ENCODE results near the gene CACNA1A. TPM values are rescaled to one million over a fixed set of nuclear protein-coding genes. Genes with fewer than 3 reads are reported as not detected.

Gene CACNA1A
- total RNA-seq, 4 donors from 2014 or later = 1.1 TPM; not detected in 3

DNA sequence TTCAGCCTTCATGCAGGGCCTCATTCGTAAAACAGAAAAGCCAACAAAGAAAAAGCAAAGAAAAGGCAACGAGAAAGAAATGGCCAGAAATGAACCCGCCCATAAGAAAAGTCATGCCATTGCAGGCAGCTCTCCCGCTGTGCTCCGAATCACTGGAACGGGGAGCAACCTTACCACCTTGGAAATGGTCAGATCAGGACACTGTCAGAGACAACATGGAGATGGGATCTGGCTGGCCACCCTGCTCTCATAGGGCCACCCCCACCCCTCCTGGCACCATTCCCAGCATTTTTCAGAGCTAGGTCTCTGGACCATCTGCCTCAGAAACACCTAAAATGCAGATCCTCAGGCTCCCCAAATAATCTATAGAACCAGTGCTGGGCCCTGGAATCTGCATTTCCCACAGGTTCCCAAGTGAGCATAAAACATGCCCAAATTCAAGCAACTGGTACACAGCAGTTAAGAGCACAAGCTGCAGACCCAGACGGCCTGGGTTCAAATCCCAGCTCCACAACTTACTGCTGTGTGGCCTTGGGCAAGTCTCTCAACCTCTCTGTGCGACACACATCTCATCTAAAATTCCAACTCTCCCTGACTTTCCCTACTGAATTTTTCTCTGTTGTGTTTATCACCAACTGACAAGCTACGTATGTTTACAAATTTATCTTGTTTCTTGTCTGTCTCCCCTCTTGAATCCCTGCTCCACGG, 204.5 kb downstream of the CACNA1A start:
- H3K27ac ChIP-seq = no peak overlapping the region
- intact Hi-C loops (cut with DNase I) = no loop called here
- no peak for TF ChIP-seq POLR2A (IDR thresholded peaks at IDR 0.05)
- TF ChIP-seq, protein P1, sequence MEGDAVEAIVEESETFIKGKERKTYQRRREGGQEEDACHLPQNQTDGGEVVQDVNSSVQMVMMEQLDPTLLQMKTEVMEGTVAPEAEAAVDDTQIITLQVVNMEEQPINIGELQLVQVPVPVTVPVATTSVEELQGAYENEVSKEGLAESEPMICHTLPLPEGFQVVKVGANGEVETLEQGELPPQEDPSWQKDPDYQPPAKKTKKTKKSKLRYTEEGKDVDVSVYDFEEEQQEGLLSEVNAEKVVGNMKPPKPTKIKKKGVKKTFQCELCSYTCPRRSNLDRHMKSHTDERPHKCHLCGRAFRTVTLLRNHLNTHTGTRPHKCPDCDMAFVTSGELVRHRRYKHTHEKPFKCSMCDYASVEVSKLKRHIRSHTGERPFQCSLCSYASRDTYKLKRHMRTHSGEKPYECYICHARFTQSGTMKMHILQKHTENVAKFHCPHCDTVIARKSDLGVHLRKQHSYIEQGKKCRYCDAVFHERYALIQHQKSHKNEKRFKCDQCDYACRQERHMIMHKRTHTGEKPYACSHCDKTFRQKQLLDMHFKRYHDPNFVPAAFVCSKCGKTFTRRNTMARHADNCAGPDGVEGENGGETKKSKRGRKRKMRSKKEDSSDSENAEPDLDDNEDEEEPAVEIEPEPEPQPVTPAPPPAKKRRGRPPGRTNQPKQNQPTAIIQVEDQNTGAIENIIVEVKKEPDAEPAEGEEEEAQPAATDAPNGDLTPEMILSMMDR (IDR thresholded peaks at IDR 0.05) = no peak
- DNase-seq = no peak
- H3K4me1 ChIP-seq = peaks cover 0 to 7% (median 0%) of the 10 kb centered on the region in 3 donors
- no peaks in the 10 kb centered on the region for H3K36me3 ChIP-seq
- peaks cover 0 to 70% (median 6%) of the 10 kb centered on the region in 4 donors for H3K27me3 ChIP-seq
- no peaks in the 10 kb centered on the region for H3K9me3 ChIP-seq
- 64 to 70% methylated on average over 10 of the region's 10 CpGs for WGBS, 2 donors
- no peak overlapping the region for H3K4me3 ChIP-seq

DNA sequence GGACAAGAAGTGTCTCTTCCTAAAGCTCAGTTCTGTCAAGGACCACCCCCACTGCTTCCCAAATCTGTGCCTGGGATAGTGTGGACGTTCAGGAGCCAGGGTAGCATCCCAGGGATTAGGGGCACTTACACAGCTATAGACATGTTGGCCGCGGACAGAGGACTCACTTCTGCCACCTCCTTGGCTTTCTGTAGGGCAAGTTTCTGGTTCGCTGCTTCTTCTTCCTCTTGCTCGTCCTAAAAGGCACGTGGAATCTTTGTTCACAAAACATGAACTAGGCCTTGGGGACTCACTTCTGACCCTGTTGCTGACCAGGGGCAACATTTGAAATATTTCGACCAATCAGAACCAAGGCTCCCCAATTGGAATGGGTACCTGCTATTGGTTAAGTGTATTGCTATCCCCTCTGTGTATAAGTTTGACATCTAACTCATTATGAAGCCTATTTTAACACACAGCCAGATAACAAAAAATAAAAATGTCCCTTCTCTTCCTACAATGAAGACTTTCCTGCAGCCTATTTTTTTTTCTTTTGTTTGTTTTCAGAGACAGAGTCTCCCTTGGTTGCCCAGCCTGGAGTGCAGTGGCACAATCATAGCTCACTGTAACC, 205.8 kb downstream of the CACNA1A start:
- peaks cover 0 to 70% (median 6%) of the 10 kb centered on the region in 4 donors for H3K27me3 ChIP-seq
- H3K4me3 ChIP-seq = no peak overlapping the region
- no peak overlapping the region for H3K27ac ChIP-seq
- 52 to 63% methylated on average over 7 of the region's 7 CpGs for WGBS, 2 donors
- TF ChIP-seq POLR2A (IDR thresholded peaks at IDR 0.05) = no peak
- TF ChIP-seq, protein P1 (IDR thresholded peaks at IDR 0.05) = no peak
- H3K36me3 ChIP-seq = no peaks in the 10 kb centered on the region
- DNase-seq = no peak
- H3K4me1 ChIP-seq = peaks cover 0 to 7% (median 0%) of the 10 kb centered on the region in 3 donors
- H3K9me3 ChIP-seq = no peaks in the 10 kb centered on the region
- intact Hi-C loops (cut with DNase I) = no loop called here

DNA sequence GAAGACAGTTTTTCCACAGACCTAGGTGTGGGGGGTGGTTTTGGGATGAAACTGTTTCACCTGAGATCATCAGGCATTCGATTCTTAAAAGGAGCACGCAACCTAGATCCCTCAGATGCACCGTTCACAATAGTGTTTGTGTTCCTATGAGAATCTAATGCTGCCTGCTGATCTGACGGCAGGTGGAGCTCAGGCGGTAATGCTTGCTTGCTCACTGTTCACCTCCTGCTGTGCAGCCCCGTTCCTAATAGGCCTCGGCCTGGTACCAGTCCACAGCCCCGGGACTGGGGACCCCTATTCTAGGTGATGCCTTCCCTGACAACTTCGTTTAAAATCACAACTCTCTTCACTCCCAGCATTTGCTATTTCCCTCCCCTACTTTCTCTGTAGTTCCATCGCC, 206.4 kb downstream of the CACNA1A start:
- 52 to 68% methylated on average over 8 to 10 of the region's 10 CpGs for WGBS, 2 donors
- Histone ChIP-seq H3K4me3 (no peak overlapping the region), H3K27me3 (peaks cover 0 to 69% (median 6%) of the 10 kb centered on the region in 4 donors), H3K4me1 (peaks cover 0 to 7% (median 0%) of the 10 kb centered on the region in 3 donors), H3K36me3 (no peaks in the 10 kb centered on the region), H3K9me3 (no peaks in the 10 kb centered on the region), H3K27ac (no peak overlapping the region)
- intact Hi-C loops (cut with DNase I) = no loop called here
- DNase-seq = no peak
- TF ChIP-seq, protein P1 (IDR thresholded peaks at IDR 0.05) = no peak
- no peak for TF ChIP-seq POLR2A (IDR thresholded peaks at IDR 0.05)

DNA sequence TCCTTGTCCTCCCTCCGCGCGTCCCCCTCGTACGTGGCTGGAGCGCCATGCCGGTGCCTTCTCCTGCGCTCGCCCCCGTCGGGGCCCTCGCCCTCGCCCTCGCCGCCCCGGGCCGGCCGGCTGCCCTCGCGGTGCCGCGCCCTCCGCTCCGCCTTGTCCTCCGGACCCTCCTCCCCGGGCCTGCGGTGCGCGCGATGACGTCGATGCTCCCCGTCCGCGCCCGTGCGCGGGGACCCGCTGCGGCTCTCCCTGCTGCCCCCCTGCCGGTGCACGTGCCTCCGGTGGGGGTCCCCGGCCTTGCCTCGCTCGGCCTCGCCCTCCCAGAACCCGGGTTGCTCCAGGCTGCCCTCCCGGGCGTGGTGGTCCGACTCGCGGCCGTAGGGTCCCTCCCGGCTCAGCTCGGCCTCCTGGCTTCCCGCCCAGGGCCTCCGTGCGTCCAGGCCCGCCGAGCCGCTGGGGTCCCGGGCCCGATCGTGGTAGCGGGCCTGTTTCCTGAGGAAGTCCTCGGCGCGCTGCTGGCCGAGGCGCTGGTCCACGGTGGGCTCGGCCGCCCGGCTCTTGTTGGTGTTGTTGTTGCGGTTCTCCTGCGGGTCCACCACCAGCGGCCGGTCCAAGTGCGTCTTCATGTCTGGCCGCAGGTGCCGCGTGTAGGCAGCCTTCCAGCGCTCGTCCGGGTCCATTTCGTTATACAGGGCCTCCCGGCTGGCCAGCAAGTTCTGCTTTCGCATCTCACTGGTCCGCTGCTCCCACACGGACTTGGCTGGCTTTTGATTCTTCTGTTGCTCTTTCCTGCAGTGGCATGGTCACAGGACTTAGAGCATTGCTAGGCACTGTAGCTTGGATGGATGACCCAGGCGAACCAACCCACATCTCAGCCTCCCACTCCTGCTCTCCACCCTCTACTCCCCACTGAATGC, 207.5 kb downstream of the CACNA1A start:
- TF ChIP-seq, protein P1 (IDR thresholded peaks at IDR 0.05) = no peak
- H3K4me3 ChIP-seq = peak overlapping the region in 2 of 4 donors; percentile 20 to 48
- H3K27ac ChIP-seq = no peak overlapping the region
- peaks cover 0 to 7% (median 0%) of the 10 kb centered on the region in 3 donors for H3K4me1 ChIP-seq
- H3K9me3 ChIP-seq = no peaks in the 10 kb centered on the region
- intact Hi-C loops (cut with DNase I) = no loop called here
- 36 to 37% methylated on average over 25 to 48 of the region's 92 CpGs for WGBS, 2 donors
- peaks cover 0 to 62% (median 6%) of the 10 kb centered on the region in 4 donors for H3K27me3 ChIP-seq
- DNase-seq = no peak
- no peaks in the 10 kb centered on the region for H3K36me3 ChIP-seq

Measured in esophagus squamous epithelium (tissue), 5 donors.